ENCODE results near the gene ESPNL. TPM values are rescaled to one million over a fixed set of nuclear protein-coding genes. Genes with fewer than 3 reads are reported as not detected.

Gene ESPNL
- total RNA-seq, 3 donors from 2014 or later, result 0.23 to 0.63 (median 0.47) TPM

GRCh38 chr2:238121511-238122286, 21.6 kb downstream of the ESPNL start:
- DNase-seq, result peak in 2 of 3 donors; percentile 5 to 25
- no peaks in the 10 kb centered on the region for H3K4me1 ChIP-seq (ENCODE audit: low read depth)

DNA sequence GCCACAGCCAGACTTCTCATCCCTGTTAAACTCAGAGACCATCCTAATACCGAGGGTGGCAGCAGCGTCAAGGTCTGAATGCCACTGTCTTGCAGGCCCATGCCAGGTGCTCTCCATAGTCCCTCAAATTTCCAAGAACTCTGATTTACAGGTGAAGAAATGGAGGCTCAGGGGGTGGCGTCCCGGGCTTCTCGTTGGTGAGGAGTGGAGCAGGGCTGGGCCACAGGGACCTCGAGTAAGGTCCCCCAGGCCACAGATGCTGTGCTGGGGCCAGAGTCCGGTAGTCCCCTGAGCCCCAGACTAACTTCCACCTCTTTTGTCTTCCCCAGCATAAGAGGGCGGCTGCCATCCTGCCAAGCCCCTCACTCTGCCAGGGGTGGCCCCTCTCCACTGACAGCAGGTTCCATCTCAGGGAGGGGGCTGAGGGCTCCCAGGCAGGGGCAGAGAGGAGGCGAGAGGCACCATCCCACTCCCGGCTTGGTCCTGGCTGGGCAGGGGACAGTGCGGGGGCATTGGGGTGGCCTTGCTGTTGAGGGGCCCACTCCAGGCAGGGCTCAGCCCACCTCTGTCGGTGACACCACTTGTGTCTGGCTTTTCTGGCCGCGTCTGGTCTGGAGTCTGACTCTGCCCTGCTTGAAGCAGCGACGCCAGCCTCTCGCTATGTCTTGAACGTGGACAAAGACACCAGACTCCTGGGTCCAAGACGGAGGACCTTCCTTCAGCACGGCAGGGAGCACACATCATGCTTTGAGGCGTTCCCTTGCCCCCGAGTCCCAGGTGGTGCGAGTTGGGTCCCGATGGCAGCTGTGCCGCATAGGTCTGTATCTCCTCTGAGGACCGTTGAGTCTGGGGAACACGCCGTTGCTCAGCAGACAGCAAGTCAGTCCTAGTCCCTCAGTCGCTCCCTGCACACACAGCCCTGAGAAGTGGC, 22.4 kb downstream of the ESPNL start:
- intact Hi-C loops (cut with DNase I, micrococcal nuclease), result no loop called here
- DNase-seq (peak in 2 of 3 donors; percentile 14 to 47), ATAC-seq (no peak)
- Histone ChIP-seq H3K36me3 (ENCODE audit: low read depth) (no peaks in the 10 kb centered on the region), H3K4me3 (no peak overlapping the region), H3K4me1 (ENCODE audit: low read depth) (no peaks in the 10 kb centered on the region), H3K9me3 (no peaks in the 10 kb centered on the region)
- TF ChIP-seq, protein P1, sequence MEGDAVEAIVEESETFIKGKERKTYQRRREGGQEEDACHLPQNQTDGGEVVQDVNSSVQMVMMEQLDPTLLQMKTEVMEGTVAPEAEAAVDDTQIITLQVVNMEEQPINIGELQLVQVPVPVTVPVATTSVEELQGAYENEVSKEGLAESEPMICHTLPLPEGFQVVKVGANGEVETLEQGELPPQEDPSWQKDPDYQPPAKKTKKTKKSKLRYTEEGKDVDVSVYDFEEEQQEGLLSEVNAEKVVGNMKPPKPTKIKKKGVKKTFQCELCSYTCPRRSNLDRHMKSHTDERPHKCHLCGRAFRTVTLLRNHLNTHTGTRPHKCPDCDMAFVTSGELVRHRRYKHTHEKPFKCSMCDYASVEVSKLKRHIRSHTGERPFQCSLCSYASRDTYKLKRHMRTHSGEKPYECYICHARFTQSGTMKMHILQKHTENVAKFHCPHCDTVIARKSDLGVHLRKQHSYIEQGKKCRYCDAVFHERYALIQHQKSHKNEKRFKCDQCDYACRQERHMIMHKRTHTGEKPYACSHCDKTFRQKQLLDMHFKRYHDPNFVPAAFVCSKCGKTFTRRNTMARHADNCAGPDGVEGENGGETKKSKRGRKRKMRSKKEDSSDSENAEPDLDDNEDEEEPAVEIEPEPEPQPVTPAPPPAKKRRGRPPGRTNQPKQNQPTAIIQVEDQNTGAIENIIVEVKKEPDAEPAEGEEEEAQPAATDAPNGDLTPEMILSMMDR (IDR thresholded peaks at IDR 0.05), result no peak

More at GRCh38 chr2:238121511-238122286, 21.6 kb downstream of the ESPNL start:
- ATAC-seq, result no peak
- TF ChIP-seq, protein P1 (IDR thresholded peaks at IDR 0.05), result no peak
- Histone ChIP-seq H3K9me3 (no peaks in the 10 kb centered on the region), H3K36me3 (ENCODE audit: low read depth) (no peaks in the 10 kb centered on the region), H3K4me3 (no peak overlapping the region)
- intact Hi-C loops (cut with DNase I, micrococcal nuclease), result no loop called here

DNA sequence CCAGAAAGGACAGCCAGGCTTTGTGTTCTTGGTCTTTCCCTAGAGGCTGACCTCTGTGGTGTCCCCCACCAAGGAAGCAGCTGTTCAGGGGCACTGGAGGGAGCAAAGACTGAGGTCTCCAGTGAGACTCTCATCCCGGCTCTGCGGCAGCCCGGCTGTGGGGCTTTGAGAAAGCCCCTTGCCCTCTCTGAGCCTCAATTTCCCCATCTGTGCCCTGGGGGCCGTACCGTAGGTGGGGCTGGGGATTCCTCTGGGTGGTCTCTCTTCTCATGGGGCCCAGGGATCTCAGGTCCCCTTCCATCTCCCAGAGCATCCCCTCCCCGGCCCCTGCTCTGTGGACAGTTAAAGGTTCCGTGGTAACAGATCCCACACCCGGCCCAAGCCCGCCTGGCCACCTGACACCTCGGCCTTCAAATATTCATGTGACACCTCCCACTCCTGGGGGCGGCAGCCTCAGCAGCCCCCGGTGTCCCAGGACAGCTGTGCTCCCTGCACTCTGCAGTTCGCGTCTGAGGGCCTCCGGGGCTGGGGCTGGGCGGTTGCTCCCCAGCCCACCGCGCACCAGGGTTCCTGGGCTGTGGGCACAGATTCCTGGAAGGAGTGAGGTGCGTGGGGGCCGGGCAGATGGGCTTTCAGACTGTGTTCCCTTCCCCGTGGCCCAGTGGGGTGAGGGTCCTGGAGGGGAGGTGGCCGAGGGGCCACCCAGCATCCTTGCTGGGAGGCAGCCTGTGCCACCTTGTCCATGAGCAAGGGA, 23.3 kb downstream of the ESPNL start:
- no peak overlapping the region for H3K4me3 ChIP-seq

DNA sequence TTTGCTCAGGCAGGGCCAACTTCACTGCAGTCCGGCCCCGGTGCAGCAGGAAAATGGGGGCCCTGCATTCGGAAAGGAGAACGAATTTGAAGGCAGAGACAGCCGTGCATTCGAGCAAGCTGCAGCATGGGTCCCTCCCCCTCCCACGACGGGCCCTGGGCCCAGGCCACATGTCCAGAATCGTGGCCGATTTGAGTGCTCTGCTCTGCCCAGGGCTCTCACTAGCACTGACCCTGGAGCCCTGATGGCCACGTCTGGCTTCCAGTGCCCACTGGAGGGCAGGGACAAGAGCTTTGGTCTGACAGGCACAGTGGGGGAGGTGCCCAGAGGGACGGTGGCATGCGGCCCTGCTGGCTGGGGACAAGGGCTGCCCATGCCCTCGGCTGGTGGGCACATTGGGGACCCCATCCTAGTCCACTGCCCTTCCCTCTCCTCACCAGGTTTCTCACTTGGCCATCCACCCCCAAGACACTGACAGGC, 23.9 kb downstream of the ESPNL start:
- no peaks in the 10 kb centered on the region for H3K36me3 ChIP-seq (ENCODE audit: low read depth)
- TF ChIP-seq, protein P1 (IDR thresholded peaks at IDR 0.05), result no peak
- no peak for ATAC-seq
- H3K9me3 ChIP-seq, result no peaks in the 10 kb centered on the region
- peak in 2 of 3 donors; percentile 14 to 29 for DNase-seq
- H3K4me3 ChIP-seq, result no peak overlapping the region
- intact Hi-C loops (cut with DNase I, micrococcal nuclease), result no loop called here
- H3K4me1 ChIP-seq (ENCODE audit: low read depth), result no peaks in the 10 kb centered on the region

More for the DNA sequence above, 23.3 kb downstream of the ESPNL start:
- ATAC-seq (no peak), DNase-seq (peak in 2 of 3 donors; percentile 1 to 29)
- H3K36me3 ChIP-seq (ENCODE audit: low read depth), result no peaks in the 10 kb centered on the region
- TF ChIP-seq, protein P1 (IDR thresholded peaks at IDR 0.05), result no peak
- intact Hi-C loops (cut with DNase I, micrococcal nuclease), result no loop called here
- H3K9me3 ChIP-seq, result no peaks in the 10 kb centered on the region
- H3K4me1 ChIP-seq (ENCODE audit: low read depth), result no peaks in the 10 kb centered on the region

Measured in mucosa of descending colon (tissue), 3 donors.